DOHH2 (cell line): ENCODE results near the gene NSMCE1.

Experiments used
- CTCF ChIP-seq: fragments of 200-600 bp; sonication (generic); IDR thresholded peaks from one replicate; pipeline ENCODE4 v1.5.1; 2014; ENCODE audit warnings: antibody characterized with exemption, mild to moderate bottlenecking, low read depth, low read length; ENCODE audit not compliant: poor library complexity, severe bottlenecking
- EZH2phosphoT487 ChIP-seq: fragments of 200-600 bp; sonication (generic); IDR thresholded peaks from 2 replicates; pipeline ENCODE4 v1.6.1; 2017; ENCODE audit warnings: borderline replicate concordance, mild to moderate bottlenecking, antibody characterized with exemption, low read length, moderate library complexity, mixed read lengths

- TF ChIP-seq CTCF (no peak), EZH2phosphoT487 (no peak)
Observed at GRCh38 chr16:27304102-27304501, 35.5 kb upstream of the NSMCE1 start.
